ENCODE measurements around the gene NRROS. TPM values are rescaled to one million over a fixed set of nuclear protein-coding genes. Genes with fewer than 3 reads are reported as not detected.

NRROS gene
- total RNA-seq, 1 experiment from 2014 or later: 0.99 TPM

DNA sequence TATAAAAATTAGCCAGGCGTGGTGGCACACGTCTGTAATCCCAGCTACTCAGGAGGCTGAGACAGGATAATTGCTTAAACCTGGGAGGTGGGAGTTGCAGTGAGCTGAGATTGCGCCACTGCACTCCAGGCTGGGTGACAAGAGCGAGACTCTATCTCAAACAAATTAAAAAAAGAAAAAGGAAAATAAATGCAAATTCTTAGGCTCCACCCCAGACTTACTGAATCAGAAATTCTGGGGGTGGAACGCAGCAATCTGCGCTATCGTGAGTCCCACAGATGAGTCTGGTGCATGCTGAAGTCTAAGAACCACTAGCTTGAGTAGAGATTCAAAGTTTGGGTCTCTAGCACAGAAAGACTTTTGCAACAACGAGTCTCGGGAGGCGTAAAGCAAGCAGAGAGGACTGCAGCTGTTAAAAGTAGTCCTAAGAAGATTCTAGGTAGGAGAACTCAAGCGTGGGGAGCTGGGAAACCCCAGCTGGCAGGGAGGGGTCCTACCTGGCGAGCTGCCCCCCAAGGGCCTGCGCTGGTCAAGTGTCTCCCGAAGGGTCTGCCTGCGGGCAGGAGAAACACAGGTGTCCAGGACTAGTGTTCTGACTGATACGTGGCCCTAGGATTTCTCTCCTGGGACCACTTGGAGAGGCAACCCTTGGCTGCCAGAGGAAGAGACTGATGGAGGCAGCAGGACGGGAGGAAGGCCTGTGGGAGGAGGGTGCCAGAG, 50.6 kb downstream of the NRROS start:
- TF ChIP-seq, protein P1, sequence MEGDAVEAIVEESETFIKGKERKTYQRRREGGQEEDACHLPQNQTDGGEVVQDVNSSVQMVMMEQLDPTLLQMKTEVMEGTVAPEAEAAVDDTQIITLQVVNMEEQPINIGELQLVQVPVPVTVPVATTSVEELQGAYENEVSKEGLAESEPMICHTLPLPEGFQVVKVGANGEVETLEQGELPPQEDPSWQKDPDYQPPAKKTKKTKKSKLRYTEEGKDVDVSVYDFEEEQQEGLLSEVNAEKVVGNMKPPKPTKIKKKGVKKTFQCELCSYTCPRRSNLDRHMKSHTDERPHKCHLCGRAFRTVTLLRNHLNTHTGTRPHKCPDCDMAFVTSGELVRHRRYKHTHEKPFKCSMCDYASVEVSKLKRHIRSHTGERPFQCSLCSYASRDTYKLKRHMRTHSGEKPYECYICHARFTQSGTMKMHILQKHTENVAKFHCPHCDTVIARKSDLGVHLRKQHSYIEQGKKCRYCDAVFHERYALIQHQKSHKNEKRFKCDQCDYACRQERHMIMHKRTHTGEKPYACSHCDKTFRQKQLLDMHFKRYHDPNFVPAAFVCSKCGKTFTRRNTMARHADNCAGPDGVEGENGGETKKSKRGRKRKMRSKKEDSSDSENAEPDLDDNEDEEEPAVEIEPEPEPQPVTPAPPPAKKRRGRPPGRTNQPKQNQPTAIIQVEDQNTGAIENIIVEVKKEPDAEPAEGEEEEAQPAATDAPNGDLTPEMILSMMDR (IDR thresholded peaks at IDR 0.05; ENCODE audit: unreplicated experiment): no peak
- Mint-ChIP-seq H3K4me3 (ENCODE audit: low read depth, unreplicated experiment) (no peak overlapping the region), H3K9me3 (ENCODE audit: low read depth, unreplicated experiment) (no peaks in the 10 kb centered on the region), H3K27me3 (ENCODE audit: unreplicated experiment) (peaks cover 16% of the 10 kb centered on the region), H3K4me1 (ENCODE audit: low read depth, unreplicated experiment) (peaks cover 11% of the 10 kb centered on the region), H3K36me3 (ENCODE audit: insufficient read depth, unreplicated experiment) (no peaks in the 10 kb centered on the region), H3K27ac (ENCODE audit: unreplicated experiment) (no peak overlapping the region)
- BruUV-seq (replicated peaks): no TSS peak
- intact Hi-C loops (cut with micrococcal nuclease; ENCODE audit: unreplicated experiment): no loop called here
- CTCF ChIA-PET: interaction anchor here (0.6 to 0.7 kb wide), 2 partner anchors 57 to 86 kb away, joined by 3 read pairs; no protein-coding TSS in a partner anchor
- no peak for DNase-seq

DNA sequence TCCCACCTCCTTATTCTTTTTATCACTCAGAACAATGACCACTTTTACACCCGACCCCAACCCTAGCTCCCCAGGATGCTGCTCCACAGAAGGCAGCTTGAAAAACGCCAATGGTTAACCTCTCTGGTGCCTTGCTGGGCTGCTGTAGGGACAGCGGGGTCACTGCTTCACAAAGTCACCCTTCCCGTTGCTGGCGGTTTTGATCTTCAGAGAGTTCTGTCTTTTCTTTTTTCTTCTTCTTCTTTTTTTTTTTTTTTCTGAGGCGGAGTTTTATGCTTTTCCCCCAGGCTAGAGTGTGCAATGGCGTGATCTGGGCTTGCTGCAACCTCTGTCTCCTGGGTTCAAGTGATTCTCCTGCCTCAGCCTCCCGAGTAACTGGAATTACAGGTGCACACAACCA, 51.9 kb downstream of the NRROS start:
- H3K27me3 Mint-ChIP-seq (ENCODE audit: unreplicated experiment): peaks cover 16% of the 10 kb centered on the region
- TF ChIP-seq, protein P1 (IDR thresholded peaks at IDR 0.05; ENCODE audit: unreplicated experiment): no peak
- H3K9me3 Mint-ChIP-seq (ENCODE audit: low read depth, unreplicated experiment): no peaks in the 10 kb centered on the region
- no peaks in the 10 kb centered on the region for H3K36me3 Mint-ChIP-seq (ENCODE audit: insufficient read depth, unreplicated experiment)
- H3K4me1 Mint-ChIP-seq (ENCODE audit: low read depth, unreplicated experiment): peaks cover 7% of the 10 kb centered on the region
- intact Hi-C loops (cut with micrococcal nuclease; ENCODE audit: unreplicated experiment): no loop called here
- H3K4me3 Mint-ChIP-seq (ENCODE audit: low read depth, unreplicated experiment): no peak overlapping the region
- BruUV-seq (replicated peaks): no TSS peak
- DNase-seq: no peak
- H3K27ac Mint-ChIP-seq (ENCODE audit: unreplicated experiment): no peak overlapping the region
- CTCF ChIA-PET: interaction anchor here (0.6 kb wide), 1 partner anchor 183 kb away, joined by 5 read pairs; no protein-coding TSS in a partner anchor

DNA sequence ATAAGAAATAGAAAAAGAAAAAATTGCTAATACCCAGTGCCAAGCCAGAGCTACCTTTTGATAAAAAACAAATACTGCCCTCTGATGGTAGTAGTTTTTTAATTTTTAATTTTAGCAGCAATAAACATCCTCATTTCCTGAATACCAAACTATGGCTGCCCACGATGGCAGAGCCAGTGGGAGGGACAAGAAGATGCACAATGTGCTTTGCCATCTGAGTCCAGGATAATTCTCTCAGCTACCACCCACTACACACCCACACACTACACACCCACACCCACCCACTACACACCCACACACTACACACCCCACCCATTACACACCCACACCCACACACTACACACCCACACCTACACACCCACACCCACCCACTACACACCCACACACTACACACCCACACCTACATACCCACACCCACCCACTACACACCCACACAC, 54.7 kb downstream of the NRROS start:
- Mint-ChIP-seq H3K27me3 (ENCODE audit: unreplicated experiment) (peaks cover 16% of the 10 kb centered on the region), H3K9me3 (ENCODE audit: low read depth, unreplicated experiment) (no peaks in the 10 kb centered on the region), H3K36me3 (ENCODE audit: insufficient read depth, unreplicated experiment) (no peaks in the 10 kb centered on the region), H3K4me3 (ENCODE audit: low read depth, unreplicated experiment) (no peak overlapping the region), H3K4me1 (ENCODE audit: low read depth, unreplicated experiment) (no peaks in the 10 kb centered on the region), H3K27ac (ENCODE audit: unreplicated experiment) (no peak overlapping the region)
- CTCF ChIA-PET: interaction anchor here (1.0 kb wide), 1 partner anchor 85 kb away, joined by 8 read pairs; no protein-coding TSS in a partner anchor
- no TSS peak for BruUV-seq (replicated peaks)
- no peak for DNase-seq
- intact Hi-C loops (cut with micrococcal nuclease; ENCODE audit: unreplicated experiment): no loop called here
- TF ChIP-seq, protein P1 (IDR thresholded peaks at IDR 0.05; ENCODE audit: unreplicated experiment): no peak

DNA sequence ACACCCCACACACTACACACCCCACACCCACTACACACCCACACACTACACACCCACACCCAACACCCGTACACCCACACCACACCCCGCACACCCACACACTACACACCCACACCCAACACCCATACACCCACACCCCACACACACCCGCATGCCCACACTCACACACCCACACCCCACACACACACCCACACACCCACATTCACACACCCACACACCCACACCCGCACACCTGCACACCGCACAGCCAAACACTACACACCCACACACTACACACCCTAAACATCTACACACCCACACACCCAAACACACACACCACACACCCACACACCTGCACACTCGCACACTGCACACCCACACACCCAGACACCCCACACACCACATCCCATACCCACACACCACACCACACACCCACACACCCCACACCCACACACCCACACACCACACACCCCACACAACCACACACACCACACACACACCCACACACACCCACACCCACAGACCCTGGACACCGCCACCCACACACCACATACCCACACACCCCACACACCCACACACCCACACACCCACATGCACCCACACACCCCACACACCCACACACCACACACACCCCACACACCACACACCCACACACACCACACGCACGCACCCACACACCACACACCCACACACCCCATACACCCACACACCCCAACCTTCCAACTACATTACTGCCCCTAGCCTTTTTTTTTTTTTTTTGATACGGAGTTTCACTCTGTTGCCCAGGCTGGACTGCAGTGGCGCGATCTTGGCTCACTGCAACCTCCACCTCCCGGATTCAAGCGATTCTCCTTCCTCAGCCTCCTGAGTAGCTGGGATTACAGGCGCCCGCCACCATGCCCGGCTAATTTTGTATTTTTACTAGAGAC, 55.7 kb downstream of the NRROS start:
- no peaks in the 10 kb centered on the region for H3K9me3 Mint-ChIP-seq (ENCODE audit: low read depth, unreplicated experiment)
- H3K4me1 Mint-ChIP-seq (ENCODE audit: low read depth, unreplicated experiment): no peaks in the 10 kb centered on the region
- no peak overlapping the region for H3K27ac Mint-ChIP-seq (ENCODE audit: unreplicated experiment)
- no TSS peak for BruUV-seq (replicated peaks)
- DNase-seq: no peak
- CTCF ChIA-PET: no interaction called here
- TF ChIP-seq, protein P1 (IDR thresholded peaks at IDR 0.05; ENCODE audit: unreplicated experiment): no peak
- no peak overlapping the region for H3K4me3 Mint-ChIP-seq (ENCODE audit: low read depth, unreplicated experiment)
- intact Hi-C loops (cut with micrococcal nuclease; ENCODE audit: unreplicated experiment): no loop called here
- no peaks in the 10 kb centered on the region for H3K36me3 Mint-ChIP-seq (ENCODE audit: insufficient read depth, unreplicated experiment)
- H3K27me3 Mint-ChIP-seq (ENCODE audit: unreplicated experiment): peaks cover 16% of the 10 kb centered on the region
